Embryonic facial prominence (tissue), 1 donor: ENCODE data around the gene GSTO1.
"Not testable (repeated sequence)": the region's sequence is repeated elsewhere in the genome, so short reads cannot be mapped to it uniquely, and the experiment has no call there.

Experiments
- DNase-seq: peaks from one replicate; pipeline ENCODE4 v3.0.0-alpha.2; 2016; ENCODE audit errors: extremely low spot score

The GSTO1 gene

DNA sequence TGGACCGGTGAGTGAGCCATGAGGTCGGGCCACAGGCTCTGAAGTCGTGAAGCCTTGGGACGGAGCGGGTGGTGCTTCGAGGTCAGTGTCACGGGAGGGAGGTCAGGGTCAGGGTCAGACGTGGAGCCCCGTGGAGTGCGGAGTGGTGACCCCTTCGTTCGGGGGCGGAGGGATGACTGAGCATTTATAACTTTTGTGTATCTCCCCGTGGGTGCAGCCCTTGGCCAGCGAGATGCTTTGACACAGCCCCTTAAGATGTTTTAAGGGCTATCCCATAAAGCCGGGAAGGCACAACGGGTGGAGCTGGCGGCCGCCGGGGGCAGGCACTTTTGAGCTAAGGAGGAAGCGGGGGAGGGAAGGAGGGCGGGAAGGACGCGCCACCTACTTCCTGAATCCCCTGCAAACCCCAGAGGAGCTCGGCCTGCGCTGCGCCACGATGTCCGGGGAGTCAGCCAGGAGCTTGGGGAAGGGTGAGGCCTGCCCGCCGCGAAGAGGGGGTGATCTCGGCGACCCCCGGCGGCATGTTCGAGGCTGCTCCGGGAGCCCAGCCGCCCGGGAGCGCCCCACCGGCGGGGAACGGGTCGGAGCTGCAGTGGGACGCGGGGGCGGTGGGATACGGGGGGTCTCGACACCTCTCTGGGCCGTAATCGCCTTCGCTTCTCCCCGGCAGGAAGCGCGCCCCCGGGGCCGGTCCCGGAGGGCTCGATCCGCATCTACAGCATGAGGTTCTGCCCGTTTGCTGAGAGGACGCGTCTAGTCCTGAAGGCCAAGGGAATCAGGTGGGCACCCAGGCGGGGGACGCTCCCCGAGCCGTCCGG, at the start of gene GSTO1:
Gene GSTO1 (plus strand): TSS at position 400 of the 818 bp plus-strand sequence. CDS start 37 bp downstream, at position 437.
- no peak for DNase-seq

DNA sequence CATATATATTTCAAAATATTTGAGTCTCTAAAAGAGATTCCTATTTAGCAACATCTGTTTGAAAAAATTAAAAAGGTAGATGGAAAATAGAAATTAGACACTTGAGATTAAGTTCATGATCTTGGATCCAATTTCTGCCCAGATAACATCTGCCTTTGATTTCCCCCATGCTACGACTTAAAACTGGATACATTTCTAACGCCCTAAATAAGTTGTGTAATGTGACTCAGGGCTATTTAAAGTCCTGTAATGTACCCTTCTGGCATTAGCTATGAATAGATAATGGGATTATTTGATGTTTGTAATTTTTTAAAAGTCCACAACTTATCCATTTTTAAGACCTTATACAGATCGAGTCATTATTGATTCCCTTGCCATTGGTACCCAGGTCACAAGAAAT, 46.0 kb upstream of the GSTO1 start:
- DNase-seq = no peak

DNA sequence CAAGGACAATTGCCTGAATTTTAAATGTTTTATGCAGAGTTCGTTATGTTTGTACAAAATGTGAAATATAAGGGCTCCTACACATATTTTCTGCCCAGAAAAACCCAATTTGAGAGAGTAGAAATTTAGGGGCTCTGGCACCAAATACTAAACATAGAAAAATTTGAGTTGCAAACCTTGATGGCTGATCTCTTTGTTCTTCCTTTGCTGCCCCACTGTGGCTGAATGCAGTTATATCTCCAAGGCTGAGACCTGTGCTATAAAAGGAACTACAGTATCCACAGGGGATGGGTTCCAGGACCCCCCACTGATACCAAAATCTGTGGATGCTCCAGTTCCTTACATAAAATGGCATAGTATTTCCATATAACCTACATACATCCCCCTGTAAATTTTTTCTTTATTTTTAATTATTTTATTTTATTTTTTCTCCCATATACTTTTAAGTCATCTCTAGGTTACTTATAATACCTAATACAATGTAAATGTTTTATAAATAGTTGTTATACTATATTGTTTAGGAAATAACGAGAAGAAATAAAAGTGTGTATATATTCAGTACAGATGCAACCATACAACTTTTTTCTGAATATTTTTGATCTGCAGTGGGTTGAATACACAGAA, 45.0 kb upstream of the GSTO1 start:
- peak; percentile 24 for DNase-seq

DNA sequence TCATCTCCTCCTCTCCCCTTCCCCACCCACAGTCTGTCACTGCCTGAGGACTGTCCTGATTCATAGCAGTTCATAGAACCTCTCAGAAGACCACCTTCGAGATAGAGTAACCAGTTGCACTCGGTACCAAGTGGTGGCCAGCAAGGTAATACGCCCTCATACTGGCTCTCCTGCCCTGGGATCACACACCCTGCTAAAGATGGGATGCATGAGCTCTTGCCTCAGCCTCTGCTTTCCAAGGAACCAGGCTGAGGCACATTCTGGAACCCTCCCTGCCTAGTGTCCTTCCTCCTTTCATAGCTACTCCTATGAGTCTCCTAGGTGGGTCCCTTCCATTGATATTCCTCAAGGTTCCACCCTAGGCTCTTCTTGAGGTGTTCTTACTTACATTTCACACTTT, 38.1 kb upstream of the GSTO1 start:
- DNase-seq = no peak

DNA sequence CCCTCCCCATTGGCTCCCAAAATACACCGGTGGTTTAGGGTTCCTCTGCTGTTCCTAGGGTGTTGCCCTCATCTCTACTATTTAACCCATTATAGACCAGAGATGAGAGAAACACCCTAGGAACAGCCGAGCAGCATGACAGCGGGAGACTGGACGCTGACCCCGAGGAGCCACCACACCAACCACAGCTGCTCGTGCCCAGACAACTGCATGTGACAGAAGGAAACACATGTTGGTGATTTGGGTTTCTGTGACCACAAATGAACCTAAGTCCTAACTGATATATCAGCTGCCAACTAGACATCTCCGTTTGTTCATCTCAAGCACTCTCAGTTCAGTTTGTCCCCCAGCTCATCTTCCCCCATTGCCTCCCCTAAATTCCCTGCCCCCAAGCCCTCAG, 35.9 kb upstream of the GSTO1 start:
- no peak for DNase-seq

DNA sequence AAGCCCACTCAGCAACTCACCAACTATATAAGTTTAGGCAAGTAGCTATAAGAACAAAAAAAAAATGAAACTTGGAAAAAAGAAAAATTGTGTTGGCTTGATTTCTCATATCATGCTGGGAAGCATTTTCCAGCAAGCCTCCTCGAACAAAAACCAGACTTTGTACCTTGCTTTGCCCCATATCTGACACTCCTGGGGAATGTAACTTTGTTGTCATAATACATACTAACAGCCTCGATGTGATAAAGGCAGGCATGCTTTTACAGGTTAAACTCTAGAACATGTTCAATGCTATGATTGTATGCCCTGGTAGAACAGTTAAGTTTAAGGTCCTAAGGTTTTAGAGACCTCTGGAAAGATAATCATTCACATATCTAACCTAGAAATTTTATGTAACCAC, 34.2 kb upstream of the GSTO1 start:
- DNase-seq = no peak

DNA sequence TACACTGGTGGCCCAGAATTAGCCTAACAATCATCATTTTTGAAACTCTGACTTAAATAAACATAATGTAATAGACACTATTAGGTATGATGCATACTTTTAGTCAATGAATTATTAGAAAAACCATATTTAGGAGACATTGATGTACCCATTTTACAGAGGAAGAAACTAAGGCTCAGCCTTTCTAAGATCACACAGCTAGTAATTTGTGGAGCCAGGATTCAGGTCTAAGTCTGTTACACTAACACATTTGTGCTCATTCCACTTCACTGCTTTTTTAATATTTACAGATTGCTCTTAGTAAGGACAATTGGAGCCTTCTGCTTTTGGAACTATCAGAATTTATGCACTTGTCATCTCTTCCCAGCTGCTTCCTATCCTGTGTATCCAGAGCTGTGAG, 31.4 kb upstream of the GSTO1 start:
- DNase-seq = no peak

DNA sequence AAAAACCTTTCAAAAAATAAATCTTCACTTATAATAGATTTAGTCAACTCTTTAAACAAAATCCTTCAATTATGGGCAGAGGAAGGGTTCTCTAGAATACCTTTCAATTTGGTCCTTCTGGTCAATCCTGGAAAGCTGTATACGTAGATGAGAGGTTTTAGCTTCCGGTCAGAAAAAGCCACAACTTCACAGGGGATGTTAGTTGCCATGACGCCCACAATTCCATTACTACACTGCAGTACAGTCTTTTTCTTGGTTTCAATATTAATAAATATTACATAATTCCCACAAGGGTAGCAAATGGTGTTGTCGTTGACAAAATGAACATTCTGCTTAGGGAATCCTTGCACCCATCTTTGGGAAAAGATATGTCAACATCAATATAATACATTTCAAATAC, 24.2 kb upstream of the GSTO1 start:
- no peak for DNase-seq

DNA sequence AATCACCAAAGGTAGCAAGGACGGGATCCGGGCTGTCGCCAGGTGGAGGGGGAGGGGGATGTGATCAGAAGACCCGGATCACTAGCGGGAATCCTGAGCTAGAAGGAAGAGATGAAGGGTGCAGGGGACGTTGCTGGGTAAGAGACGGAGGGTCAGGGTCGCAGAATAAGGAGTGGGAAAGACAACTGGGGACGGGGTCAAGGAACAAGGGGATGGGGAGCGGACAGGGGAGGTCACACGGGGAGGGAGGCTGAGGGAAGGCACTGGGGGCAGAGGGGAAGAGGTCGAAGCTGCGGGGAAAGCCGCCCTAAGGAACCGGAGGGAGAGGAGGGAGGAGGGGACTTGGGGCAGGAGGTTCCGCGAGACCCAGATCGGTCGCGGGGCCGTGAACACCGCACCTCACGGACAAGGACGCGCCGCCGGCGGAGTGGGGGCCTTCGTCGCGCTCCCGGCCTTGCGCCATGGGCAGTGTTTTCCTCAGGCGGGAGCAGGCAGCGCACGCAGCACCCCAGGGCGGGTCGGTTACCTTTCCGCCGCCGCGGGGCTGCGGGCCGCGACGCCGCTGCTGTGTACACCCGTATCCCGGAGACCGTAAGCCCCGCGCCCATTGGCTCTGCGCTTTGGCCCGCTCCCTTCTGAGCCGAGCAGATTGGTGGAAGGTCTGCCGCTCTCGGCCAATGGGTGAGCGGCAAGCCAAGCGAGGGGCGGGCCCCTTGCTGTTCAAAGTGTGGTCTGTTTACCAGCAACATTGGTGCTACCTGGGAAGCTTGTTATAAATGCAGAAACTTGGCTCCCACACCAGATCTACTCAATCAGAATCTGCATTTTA, 22.7 kb upstream of the GSTO1 start, which contains the start of gene CFAP43:
Gene CFAP43 (minus strand): TSS at position 581 of the 829 bp plus-strand sequence. CDS start 118 bp downstream, at position 463.
- DNase-seq = peak; percentile 89

DNA sequence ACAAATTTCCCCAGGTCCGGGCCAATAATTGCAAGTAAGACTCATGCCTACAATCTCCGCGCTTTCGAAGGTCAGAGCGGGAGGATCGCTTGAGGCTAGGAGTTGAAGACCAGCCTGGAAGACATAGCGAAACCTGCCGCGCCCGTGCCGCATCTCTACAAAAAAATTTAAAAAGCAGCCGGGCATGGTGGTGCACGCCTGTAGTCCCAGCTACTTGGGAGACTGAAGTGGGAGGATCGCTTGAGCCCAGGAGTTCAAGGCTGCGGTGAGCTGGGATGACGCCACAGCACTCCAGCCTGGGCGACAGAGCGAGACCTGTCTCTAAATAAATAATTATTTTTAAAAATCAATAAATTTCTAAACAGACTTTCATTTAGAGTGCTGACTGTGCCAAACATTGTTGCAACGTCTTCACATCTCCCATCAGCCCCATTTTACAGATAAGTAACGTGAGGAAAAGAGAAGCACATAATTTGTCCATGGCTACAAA, 22.0 kb upstream of the GSTO1 start:
- DNase-seq = no peak

DNA sequence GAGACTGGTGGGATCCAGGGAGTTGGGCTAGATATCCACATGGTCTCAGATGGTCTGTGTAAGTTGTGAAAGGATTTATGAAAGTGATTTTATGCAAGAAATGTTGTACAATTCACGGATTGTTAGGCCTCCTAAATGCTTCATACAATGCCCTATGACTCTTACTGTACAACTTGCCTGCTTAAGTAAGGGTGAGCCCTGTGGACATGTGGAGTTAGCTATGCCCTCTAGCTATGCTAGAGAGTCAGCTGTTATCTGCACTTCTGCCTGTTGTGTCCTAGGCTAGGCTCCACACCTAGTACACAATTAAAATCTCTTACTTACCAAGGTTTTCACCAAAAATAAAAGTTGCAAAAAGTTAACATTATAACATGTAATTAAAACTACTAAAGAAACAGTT, 20.9 kb upstream of the GSTO1 start:
- no peak for DNase-seq

DNA sequence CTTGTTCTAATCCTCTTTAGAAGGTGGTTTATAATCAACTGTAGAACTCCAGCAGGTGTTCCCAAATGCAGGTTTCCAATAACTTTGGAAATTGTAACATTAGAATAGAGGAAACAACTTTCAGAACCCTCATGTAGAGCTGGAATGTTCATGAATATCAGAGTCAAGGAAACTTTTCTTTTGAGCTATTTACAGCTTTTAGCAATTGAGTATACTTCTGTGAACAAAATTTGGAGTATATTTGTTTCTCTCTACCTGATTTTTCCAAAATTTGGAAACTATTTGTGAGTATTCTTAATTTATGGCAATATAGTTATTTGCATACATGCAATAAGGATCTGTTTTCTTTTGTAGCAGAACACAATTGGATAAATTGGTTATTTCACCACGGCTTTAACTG, 19.8 kb upstream of the GSTO1 start:
- no peak for DNase-seq

DNA sequence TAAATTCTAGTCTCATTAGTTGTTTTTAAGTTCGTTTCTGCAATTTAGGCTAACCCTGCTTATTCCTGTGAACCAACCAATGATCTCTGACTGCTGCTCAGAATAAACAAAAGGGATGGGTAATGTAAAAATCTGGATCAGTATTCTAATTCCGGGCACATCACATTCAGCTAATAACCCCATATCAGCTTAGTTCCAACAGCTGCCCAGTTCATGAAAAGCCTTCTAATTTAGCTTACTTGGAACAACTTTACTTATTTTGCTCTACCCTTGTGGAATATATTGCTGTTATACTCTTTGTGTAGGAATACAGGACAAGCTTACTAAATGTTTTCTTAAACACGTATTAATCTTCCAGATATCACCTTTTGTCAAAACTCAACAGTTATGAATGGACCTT, 18.9 kb upstream of the GSTO1 start:
- DNase-seq = no peak

DNA sequence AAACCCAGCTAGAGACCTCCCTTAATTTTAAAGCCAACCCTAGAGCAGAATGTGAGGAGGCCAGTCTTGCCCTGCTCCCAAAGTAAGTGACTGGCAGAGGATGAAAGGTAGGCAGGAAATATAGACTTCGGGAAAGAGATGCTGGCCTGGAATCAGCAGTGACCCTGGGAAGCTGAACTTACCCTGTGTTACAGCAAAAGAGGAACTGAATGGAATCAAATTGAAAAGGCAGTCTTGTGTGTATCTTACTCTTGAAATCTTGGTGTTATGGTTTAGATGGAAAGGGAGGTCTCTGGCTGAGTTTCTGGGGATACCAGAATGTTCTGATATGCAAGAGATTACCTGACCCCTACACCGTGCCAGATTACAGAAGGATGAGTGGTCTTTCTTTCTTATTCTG, 14.6 kb upstream of the GSTO1 start:
- DNase-seq = no peak

DNA sequence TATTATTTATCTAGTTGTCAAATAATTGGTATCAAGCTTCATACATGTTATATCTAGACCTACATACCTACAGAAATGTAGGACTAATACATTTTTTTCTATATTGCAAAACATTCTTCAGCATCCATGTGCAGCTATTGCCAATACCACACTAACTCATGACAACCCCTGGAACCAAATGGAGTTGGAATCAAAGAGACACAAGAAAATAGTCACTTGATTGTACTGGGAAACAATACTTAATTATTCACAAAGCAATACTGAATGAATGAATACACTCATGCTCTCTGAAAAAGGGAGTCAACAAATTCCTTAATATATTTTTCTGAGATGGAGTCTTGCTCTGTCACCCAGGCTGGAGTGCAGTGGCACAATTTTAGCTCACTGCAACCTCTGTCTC, 12.1 kb upstream of the GSTO1 start:
- no peak for DNase-seq

DNA sequence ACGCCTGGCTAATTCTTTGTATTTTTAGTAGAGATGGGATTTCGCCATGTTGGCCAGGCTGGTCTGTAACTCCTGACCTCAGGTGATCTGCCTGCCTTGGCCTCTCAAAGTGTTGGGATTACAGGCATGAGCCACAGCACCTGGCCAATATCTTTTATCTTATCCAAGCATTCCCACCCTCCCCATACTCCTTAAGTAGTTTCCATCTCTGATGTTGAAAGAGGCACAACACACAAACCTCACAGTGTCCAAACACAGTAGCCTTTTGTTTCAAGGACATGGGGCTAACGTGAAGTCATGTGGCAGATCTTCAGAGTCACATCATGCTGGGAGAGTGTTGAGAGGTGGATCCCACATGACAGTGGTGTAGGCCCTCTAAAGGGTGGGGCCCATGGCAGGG, 11.7 kb upstream of the GSTO1 start:
- not testable (repeated sequence) for DNase-seq

DNA sequence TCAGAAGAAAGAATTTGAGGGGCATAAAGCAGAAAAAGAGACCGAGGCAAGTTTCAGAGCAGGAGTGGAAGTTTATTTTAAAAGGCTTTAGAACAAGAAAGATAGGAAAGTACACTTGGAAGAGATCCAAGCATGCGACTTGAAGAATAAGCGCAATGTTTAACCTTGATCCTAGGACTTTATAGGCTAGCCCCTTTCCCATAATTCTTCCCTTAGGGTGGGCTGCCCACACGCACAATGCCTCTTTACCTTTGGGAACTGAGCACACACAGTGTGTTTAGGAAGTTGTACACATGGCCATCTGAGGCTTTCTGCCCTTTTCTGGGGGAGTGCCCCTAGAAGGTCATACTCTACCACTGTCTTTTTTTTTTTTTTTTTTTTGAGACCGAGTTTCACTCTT, 11.2 kb upstream of the GSTO1 start:
- DNase-seq = no peak

DNA sequence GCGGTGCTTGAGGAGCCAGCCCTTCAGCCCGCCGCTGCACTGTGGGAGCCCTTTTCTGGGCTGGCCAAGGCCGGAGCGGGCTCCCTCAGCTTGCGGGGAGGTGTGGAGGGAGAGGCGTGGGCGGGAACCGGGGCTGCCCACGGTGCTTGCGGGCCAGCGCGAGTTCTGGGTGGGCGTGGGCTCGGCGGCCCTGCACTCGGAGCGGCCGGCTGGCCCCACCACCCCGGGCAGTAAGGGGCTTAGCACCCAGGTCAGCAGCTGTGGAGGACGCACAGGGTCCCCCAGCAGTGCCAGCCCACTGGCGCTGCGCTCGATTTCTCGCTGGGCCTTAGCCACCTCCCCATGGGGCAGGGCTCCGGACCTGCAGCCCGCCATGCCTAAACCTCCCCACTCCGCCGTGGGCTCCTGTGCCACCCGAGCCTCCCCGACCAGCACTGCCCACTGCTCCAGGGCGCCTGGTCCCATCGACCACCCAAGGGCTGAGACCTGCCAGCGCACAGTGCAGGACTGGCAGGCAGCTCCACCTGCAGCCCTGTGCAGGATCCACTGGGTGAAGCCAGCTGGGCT, 9.5 kb upstream of the GSTO1 start:
- DNase-seq = no peak

DNA sequence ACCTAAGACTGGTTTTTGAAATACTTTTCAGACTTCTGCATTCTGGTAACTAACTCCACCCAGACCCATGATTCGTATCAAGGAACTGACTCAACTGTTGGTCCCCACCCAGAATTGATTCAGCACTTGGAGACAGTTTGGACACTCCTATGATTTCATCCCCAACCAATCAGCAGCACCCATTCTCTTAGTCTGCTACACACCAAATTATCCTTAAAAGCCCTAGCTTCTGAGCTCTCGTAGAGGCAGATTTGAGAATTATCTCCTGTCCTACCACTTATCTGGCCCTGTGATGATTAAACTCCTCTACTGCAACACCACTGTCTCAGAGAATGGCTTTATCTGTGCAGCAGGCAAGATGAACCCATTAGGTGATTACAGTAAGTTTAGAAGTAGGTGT, 7.7 kb upstream of the GSTO1 start:
- DNase-seq = no peak

DNA sequence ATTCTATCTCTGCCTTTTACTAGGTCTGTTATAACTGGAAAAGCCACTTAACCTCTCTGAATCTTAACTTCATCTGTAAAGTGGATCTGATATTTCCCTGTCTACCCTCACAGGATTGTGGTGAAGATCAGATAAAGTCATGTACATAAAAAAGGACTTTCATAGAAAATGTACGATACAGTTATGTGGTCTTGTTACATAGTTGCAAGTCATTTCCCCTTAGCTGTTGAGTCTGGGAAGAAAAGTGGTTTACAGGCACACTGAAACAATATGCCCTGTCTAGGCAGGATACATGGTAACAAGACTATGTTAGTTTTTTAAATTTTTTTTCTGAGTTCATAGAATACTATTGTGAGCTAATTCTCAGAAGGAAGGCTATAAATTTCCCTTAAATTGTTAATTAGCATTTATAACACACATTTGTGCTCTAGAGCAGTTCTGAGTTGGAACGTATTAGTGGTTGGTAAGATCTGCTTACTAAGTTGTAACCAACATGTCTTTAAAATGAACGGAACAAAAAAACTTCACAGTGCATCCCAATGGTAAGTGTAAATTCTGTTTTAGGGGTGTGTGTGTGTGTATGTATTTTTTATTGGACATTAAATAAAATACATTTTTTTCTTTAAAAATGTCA, 7.1 kb upstream of the GSTO1 start:
- no peak for DNase-seq

DNA sequence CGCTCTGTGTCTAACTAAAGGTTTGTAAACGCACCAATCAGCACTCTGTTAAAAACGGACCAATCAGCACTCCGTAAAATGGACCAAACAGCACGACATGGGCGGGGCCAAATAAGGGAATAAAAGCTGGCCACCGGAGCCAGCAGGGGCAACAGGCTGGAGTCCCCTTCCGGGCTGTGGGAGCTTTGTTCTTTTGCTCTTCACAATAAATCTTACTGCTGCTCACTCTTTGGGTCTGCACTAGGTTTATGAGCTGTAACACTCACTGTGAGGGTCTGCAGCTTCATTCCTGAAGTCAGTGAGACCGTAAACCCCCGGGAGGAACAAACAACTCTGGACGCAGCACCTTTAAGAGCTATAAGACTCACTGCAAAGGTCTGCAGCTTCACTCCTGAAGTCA, 5.8 kb upstream of the GSTO1 start:
- DNase-seq = not testable (repeated sequence)

DNA sequence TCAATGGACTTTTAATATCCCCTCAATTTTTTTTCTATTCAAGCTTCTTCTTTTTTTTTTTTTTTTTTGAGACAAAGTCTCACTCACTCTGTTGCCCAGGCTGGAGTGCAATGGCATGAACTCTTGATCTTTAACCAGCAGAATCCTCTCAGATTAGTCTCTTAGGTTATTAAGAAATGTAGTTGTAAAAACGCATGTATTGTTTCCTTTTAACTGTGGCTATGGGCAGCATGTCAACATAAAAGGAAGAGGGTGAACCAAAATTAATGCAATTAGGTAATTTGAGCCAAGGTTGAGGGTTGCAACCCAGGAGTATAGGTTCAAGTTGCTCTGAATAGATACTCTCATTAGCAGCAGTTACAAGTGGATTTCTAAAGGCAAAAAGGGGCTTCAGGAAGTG, 4.3 kb upstream of the GSTO1 start:
- no peak for DNase-seq
